Effector memory CD4-positive, alpha-beta T cell (primary cell): Measurements from ENCODE around the gene HSPA6.
"Not testable (repeated sequence)": the region's sequence is repeated elsewhere in the genome, so short reads cannot be mapped to it uniquely, and the experiment has no call there.

Source experiments
- DNase-seq, 3 donors: peaks; one replicate each; pipeline ENCODE4 v3.0.0-alpha.2; 2020
- H3K27ac ChIP-seq: 2 replicates; pipeline ENCODE4 v1.7.0; 2013; ENCODE audit warnings: mild to moderate bottlenecking, low read length, moderate library complexity; ENCODE audit not compliant: insufficient read depth, poor library complexity, severe bottlenecking
- H3K27me3 ChIP-seq: replicated peaks from 2 replicates; pipeline ENCODE4 v1.7.0; 2013; ENCODE audit warnings: mild to moderate bottlenecking, low read length; ENCODE audit not compliant: insufficient read depth, control insufficient read depth, poor library complexity, severe bottlenecking
- H3K36me3 ChIP-seq: 2 replicates; pipeline ENCODE4 v1.7.0; 2013; ENCODE audit warnings: mild to moderate bottlenecking, low read length, moderate library complexity; ENCODE audit not compliant: control insufficient read depth, insufficient read depth
- H3K4me1 ChIP-seq: 2 replicates; pipeline ENCODE4 v1.7.0; 2013; ENCODE audit warnings: low read length, mild to moderate bottlenecking; ENCODE audit not compliant: control insufficient read depth, insufficient read depth, poor library complexity, severe bottlenecking
- H3K4me3 ChIP-seq: 2 replicates; pipeline ENCODE4 v1.7.0; 2013; ENCODE audit warnings: low read length, low read depth, mild to moderate bottlenecking; ENCODE audit not compliant: insufficient read depth, poor library complexity, severe bottlenecking
- H3K9me3 ChIP-seq: 2 replicates; pipeline ENCODE4 v1.7.0; 2013; ENCODE audit warnings: mild to moderate bottlenecking, low read length, moderate library complexity; ENCODE audit not compliant: control insufficient read depth

HSPA6 gene

DNA sequence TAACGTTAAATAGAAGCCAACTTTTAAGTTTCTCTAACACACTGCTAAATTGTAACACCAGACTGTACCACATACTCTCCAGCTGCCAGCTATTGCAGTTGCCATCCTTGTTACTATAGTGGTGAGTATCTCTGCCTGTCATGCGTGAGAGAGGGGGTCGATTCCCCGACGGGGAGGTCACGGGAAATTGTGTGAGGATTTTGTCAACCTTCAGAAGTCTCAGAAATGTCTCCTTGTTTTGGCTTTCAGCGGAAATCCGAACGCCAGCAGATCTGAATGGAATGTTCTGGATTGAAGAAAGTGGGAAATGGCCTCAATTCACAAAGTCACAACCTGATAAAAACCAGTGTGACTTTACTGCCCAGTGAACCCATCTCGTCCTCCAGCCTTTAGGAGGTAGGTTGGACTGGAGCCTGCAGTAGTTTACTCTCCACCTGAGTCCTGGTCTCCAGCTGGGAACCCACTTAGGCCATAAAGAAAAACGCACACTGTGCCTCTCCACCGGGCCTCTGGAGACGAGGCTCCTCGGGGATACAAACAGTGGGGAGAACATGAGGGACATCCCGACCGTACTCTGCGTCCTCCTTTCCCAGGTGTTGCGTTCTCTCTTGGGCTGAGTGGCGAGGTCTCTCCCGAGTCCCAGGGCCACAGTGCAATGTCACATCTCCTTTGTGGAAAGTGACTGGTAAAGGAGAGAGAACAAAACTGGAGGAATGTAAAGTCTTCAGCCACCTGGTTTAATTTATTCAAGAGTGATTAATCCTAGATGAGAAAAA, 1.1 kb upstream of the HSPA6 start:
- DNase-seq, H3K27ac ChIP-seq, H3K9me3 ChIP-seq, H3K4me3 ChIP-seq, H3K36me3 ChIP-seq, H3K27me3 ChIP-seq, H3K4me1 ChIP-seq: not testable (repeated sequence)

DNA sequence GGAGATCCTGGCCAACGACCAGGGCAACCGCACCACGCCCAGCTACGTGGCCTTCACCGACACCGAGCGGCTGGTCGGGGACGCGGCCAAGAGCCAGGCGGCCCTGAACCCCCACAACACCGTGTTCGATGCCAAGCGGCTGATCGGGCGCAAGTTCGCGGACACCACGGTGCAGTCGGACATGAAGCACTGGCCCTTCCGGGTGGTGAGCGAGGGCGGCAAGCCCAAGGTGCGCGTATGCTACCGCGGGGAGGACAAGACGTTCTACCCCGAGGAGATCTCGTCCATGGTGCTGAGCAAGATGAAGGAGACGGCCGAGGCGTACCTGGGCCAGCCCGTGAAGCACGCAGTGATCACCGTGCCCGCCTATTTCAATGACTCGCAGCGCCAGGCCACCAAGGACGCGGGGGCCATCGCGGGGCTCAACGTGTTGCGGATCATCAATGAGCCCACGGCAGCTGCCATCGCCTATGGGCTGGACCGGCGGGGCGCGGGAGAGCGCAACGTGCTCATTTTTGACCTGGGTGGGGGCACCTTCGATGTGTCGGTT, 477 bp downstream of the HSPA6 start:
- not testable (repeated sequence) for H3K27me3 ChIP-seq, H3K36me3 ChIP-seq, DNase-seq, H3K27ac ChIP-seq, H3K4me1 ChIP-seq, H3K9me3 ChIP-seq
- peak overlapping the region; percentile 91 for H3K4me3 ChIP-seq

DNA sequence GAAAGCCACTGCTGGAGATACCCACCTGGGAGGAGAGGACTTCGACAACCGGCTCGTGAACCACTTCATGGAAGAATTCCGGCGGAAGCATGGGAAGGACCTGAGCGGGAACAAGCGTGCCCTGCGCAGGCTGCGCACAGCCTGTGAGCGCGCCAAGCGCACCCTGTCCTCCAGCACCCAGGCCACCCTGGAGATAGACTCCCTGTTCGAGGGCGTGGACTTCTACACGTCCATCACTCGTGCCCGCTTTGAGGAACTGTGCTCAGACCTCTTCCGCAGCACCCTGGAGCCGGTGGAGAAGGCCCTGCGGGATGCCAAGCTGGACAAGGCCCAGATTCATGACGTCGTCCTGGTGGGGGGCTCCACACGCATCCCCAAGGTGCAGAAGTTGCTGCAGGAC, 981 bp downstream of the HSPA6 start:
- H3K4me3 ChIP-seq, H3K36me3 ChIP-seq, DNase-seq, H3K9me3 ChIP-seq, H3K27me3 ChIP-seq, H3K4me1 ChIP-seq, H3K27ac ChIP-seq: not testable (repeated sequence)

DNA sequence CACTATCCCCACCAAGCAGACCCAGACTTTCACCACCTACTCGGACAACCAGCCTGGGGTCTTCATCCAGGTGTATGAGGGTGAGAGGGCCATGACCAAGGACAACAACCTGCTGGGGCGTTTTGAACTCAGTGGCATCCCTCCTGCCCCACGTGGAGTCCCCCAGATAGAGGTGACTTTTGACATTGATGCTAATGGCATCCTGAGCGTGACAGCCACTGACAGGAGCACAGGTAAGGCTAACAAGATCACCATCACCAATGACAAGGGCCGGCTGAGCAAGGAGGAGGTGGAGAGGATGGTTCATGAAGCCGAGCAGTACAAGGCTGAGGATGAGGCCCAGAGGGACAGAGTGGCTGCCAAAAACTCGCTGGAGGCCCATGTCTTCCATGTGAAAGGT, 1.6 kb downstream of the HSPA6 start:
- H3K4me3 ChIP-seq, H3K27ac ChIP-seq, H3K36me3 ChIP-seq, H3K27me3 ChIP-seq, DNase-seq, H3K9me3 ChIP-seq, H3K4me1 ChIP-seq: not testable (repeated sequence)

DNA sequence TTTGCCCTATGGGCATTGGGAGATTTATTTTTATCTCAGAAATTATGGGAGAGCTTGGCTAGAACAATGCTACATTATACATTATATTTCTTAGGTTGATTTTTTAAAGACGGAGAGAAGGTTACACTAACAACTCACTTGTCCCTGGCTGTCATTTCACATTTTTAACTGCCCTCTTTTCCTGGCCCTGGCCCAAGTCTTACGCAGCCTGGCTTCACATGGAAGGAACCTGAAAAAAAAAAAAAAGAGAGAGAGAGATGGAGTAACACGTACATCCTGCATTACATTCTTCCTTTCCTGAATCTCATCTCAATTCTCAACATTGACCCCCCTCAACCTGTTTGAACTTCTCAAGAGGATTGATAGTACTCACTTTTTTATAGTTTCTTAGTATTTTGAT, 4.2 kb downstream of the HSPA6 start:
- not testable (repeated sequence) for H3K36me3 ChIP-seq, DNase-seq, H3K9me3 ChIP-seq, H3K4me3 ChIP-seq, H3K27me3 ChIP-seq, H3K4me1 ChIP-seq, H3K27ac ChIP-seq

DNA sequence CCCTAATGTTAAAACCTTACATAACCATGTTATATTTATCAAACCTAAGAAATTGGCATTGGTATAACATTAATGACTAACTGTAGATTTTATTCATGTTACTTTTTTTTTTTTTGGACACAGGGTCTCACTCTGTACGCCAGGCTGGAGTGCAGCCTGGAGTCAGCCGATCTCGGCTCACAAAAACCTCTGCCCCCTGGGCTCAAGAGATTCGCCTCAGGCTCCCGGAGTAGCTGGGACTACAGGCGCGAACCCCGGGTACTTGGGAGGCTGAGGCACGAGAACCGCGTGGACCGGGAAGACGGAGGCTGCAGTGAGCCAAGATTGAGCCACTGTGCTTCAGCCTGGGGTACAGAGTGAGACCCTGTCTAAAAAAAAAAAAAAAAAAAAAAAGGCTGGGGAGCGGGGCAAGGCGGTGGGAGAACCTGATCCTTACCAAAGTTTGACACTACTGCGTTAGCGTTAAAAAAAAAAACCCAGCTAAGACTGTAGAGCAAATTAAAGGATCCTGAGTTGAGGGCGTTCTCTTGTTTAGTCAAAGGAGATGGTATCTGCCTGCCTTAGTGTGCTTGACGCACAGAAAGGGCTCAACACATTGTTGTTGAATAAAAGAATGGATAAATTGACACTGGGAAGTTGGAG, 5.2 kb downstream of the HSPA6 start:
- not testable (repeated sequence) for DNase-seq, H3K9me3 ChIP-seq, H3K4me1 ChIP-seq, H3K4me3 ChIP-seq, H3K27me3 ChIP-seq, H3K36me3 ChIP-seq
- H3K27ac ChIP-seq: peak overlapping the region; percentile 25

DNA sequence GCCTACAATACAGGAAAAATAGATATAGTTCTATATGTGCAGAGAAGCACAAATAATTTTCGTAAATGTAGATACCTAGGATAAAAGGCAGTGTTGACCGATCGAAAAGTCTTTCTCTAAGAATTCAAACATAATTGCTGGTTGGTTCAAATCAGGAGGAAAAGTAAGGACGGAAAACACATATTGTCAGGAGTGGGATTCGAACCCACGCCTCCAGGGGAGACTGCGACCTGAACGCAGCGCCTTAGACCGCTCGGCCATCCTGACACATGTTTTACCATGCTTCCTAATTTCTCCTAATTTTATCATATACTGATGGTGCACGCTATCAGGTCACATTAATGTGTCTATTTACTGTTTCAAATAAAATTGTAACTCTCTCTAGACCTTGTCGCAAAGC, 5.8 kb downstream of the HSPA6 start:
- H3K4me1 ChIP-seq, H3K27me3 ChIP-seq, H3K36me3 ChIP-seq, H3K9me3 ChIP-seq: not testable (repeated sequence)
- H3K27ac ChIP-seq: peak overlapping the region; percentile 75
- peak; percentile 35 to 55 (median 47) for DNase-seq
- peak overlapping the region; percentile 67 for H3K4me3 ChIP-seq

DNA sequence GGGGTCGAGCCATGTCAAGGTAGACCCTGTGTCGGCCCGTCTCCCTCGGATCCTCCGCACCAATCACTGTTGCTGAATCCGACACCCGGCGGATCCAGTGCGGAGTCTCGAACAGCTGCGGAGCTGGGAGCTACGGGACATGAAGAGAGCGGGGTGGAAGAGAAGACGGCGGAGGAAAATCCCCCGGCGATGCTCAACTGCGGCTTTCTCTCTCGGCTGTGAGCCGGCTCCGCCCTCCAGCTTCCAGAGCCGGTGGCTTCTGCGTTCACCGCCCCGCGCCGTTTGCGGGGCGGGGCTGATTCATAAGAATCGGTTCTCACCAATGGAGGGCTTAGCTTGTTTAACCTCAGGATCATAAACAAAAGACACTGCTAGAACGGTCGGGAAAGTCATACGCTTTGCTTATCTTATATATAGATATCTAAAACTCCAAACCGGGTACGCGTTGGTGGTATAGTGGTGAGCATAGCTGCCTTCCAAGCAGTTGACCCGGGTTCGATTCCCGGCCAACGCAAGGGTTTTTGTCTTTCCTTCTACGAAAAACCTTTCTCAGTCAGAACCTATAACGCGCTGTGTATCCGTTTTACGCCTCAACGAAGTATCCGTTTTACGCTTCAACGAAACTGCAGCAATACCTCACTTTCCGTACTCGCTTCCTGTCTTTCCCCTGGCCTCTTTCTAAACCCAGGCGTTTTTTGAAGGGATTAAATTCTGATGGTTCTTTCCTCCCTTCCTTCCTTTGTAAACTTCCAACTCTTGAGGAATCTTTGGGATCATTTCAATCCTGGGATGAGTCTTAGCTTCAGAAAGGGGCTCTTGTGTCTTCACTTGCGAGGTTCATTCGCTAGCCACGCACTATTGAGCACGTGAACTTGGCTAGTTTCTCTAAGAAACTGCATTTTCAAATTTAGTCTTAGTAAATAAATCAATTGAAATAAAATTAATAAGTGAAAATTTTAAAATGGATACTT, 6.6 kb downstream of the HSPA6 start:
- Histone ChIP-seq H3K4me3 (peak overlapping the region; percentile 67), H3K27ac (peak overlapping the region; percentile 75)
- not testable (repeated sequence) for H3K27me3 ChIP-seq, H3K9me3 ChIP-seq, H3K36me3 ChIP-seq, H3K4me1 ChIP-seq
- DNase-seq: peak; percentile 83 to 84 (median 84)

DNA sequence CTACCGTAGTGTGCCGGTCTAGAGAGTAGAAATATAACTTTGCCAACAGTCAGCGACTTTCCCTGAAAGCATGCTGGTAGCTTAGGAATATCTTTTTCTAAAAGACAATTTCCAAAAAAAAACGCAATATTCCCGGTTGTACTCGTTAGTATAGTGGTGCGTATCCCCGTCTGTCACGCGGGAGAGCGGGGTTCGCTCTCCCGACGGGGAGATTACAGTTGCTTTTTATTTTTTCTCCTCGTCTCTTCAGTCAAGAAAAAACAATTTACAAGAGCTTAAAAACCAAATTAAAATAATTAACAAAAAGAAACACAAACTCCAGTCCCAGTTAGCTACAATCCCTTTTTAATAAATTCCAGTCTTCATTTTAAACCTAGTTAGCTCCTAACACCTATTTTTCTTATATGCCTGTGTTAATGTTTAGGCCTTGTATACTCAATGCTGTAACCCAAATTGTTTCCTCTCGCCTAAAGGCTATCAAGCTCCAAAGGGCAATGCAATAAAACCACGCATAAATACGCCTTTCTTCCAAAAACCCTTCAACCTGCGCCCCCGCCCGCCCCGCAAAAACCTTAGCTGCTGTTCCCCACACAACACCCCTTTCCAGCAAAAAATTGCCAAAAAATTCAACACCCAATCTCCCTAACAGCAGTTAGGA, 7.8 kb downstream of the HSPA6 start:
- no peak overlapping the region for H3K4me3 ChIP-seq
- H3K4me1 ChIP-seq: no peaks in the 10 kb centered on the region
- no peak for DNase-seq
- no peak overlapping the region for H3K27ac ChIP-seq
- H3K9me3 ChIP-seq: no peaks in the 10 kb centered on the region
- no peaks in the 10 kb centered on the region for H3K27me3 ChIP-seq
- H3K36me3 ChIP-seq: no peaks in the 10 kb centered on the region
